ENCODE data around the gene KPNA3. TPM values are rescaled to one million over a fixed set of nuclear protein-coding genes. Genes with fewer than 3 reads are reported as not detected.
A peak's percentile ranks its signal among the peaks of the same experiment; 100 is the strongest.

KPNA3 gene
- total and polyA plus RNA-seq, 2 donors (not counting 1 experiment from before 2014, with no cell fraction given) = 37.0 to 68.3 TPM

DNA sequence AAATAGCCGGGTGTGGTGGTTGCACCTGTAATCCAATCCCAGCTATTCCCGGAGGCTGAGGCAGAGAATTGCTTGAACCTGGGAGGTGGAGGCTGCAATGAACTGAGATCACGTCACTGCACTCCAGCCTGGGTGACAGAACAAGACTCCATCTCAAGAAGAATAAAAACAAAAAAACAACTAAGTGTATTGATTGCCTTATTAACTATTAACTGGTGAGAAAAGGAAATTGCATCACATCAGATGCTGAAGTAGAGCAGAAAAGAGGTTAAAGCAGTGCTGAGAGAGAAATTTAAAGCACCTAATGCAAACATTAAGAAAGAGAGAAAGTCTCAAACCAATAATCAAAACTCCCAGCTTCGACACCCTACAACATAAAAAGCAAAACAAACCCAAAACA, 38.3 kb downstream of the KPNA3 start:
- H3K9me3 ChIP-seq (ENCODE audit: control insufficient read depth, insufficient read depth, low read depth, low read length) = no peaks in the 10 kb centered on the region
- peaks cover 59% of the 10 kb centered on the region for H3K79me2 ChIP-seq (ENCODE audit: control insufficient read depth, insufficient read depth, low read length)
- H2AFZ ChIP-seq (ENCODE audit: low read length) = no peak overlapping the region
- H3K27me3 ChIP-seq (ENCODE audit: control insufficient read depth, insufficient read depth, low read length) = no peaks in the 10 kb centered on the region
- no peak overlapping the region for H3K4me3 ChIP-seq (replicated peaks in 1 of 4; ENCODE audit: control extremely low read depth in 1 of 4, insufficient read depth in 1 of 4, low read depth in 3 of 4, low read length in 4 of 4)
- H3K9ac ChIP-seq (ENCODE audit: insufficient read depth, low read length) = no peak overlapping the region
- DNase-seq (ENCODE audit: low read depth in 2 of 2) = no peak
- H3K36me3 ChIP-seq (ENCODE audit: control insufficient read depth, insufficient read depth, low read length) = no peaks in the 10 kb centered on the region
- H3K27ac ChIP-seq (ENCODE audit: insufficient read depth, low read length) = no peak overlapping the region
- no peaks in the 10 kb centered on the region for H4K20me1 ChIP-seq (ENCODE audit: control insufficient read depth, extremely low read depth, insufficient read depth, low read length)
- peaks cover 2% of the 10 kb centered on the region for H3K4me1 ChIP-seq (ENCODE audit: control insufficient read depth, extremely low read depth, insufficient read depth, low read length)
- no peak overlapping the region for H3K4me2 ChIP-seq (ENCODE audit: extremely low read depth, insufficient read depth, low read length)
- TF ChIP-seq CTCF (conservative IDR thresholded peaks at IDR 0.05 in 1 of 2, IDR thresholded peaks at IDR 0.05 in 1 of 2; ENCODE audit: low read depth in 1 of 2, low read length in 2 of 2) = no peak
- no peak for TF ChIP-seq EZH2 (IDR thresholded peaks at IDR 0.05; ENCODE audit: low read length, missing control alignments)

- Histone ChIP-seq H3K79me2 (ENCODE audit: control insufficient read depth, insufficient read depth, low read length) (peaks cover 33% of the 10 kb centered on the region), H3K27ac (ENCODE audit: insufficient read depth, low read length) (no peak overlapping the region), H3K36me3 (ENCODE audit: control insufficient read depth, insufficient read depth, low read length) (no peaks in the 10 kb centered on the region), H3K9ac (ENCODE audit: insufficient read depth, low read length) (no peak overlapping the region), H3K4me3 (replicated peaks in 1 of 4; ENCODE audit: control extremely low read depth in 1 of 4, insufficient read depth in 1 of 4, low read depth in 3 of 4, low read length in 4 of 4) (no peak overlapping the region), H3K9me3 (ENCODE audit: control insufficient read depth, insufficient read depth, low read depth, low read length) (no peaks in the 10 kb centered on the region), H3K4me1 (ENCODE audit: control insufficient read depth, extremely low read depth, insufficient read depth, low read length) (peaks cover 2% of the 10 kb centered on the region), H2AFZ (ENCODE audit: low read length) (no peak overlapping the region), H3K27me3 (ENCODE audit: control insufficient read depth, insufficient read depth, low read length) (no peaks in the 10 kb centered on the region), H3K4me2 (ENCODE audit: extremely low read depth, insufficient read depth, low read length) (no peak overlapping the region), H4K20me1 (ENCODE audit: control insufficient read depth, extremely low read depth, insufficient read depth, low read length) (no peaks in the 10 kb centered on the region)
- peak; percentile 31 to 37 for DNase-seq (ENCODE audit: low read depth in 2 of 2)
- TF ChIP-seq EZH2 (IDR thresholded peaks at IDR 0.05; ENCODE audit: low read length, missing control alignments) (no peak), CTCF (conservative IDR thresholded peaks at IDR 0.05 in 1 of 2, IDR thresholded peaks at IDR 0.05 in 1 of 2; ENCODE audit: low read depth in 1 of 2, low read length in 2 of 2) (no peak)
Observed at GRCh38 chr13:49749848-49750247, 42.6 kb downstream of the KPNA3 start.

GRCh38 chr13:49746111-49746510, 46.4 kb downstream of the KPNA3 start:
- Histone ChIP-seq H3K4me2 (ENCODE audit: extremely low read depth, insufficient read depth, low read length) (no peak overlapping the region), H2AFZ (ENCODE audit: low read length) (no peak overlapping the region), H3K36me3 (ENCODE audit: control insufficient read depth, insufficient read depth, low read length) (no peaks in the 10 kb centered on the region), H3K4me1 (ENCODE audit: control insufficient read depth, extremely low read depth, insufficient read depth, low read length) (peaks cover 2% of the 10 kb centered on the region), H4K20me1 (ENCODE audit: control insufficient read depth, extremely low read depth, insufficient read depth, low read length) (no peaks in the 10 kb centered on the region), H3K79me2 (ENCODE audit: control insufficient read depth, insufficient read depth, low read length) (peaks cover 9% of the 10 kb centered on the region), H3K4me3 (replicated peaks in 1 of 4; ENCODE audit: control extremely low read depth in 1 of 4, insufficient read depth in 1 of 4, low read depth in 3 of 4, low read length in 4 of 4) (no peak overlapping the region), H3K27ac (ENCODE audit: insufficient read depth, low read length) (no peak overlapping the region), H3K9me3 (ENCODE audit: control insufficient read depth, insufficient read depth, low read depth, low read length) (no peaks in the 10 kb centered on the region), H3K27me3 (ENCODE audit: control insufficient read depth, insufficient read depth, low read length) (no peaks in the 10 kb centered on the region), H3K9ac (ENCODE audit: insufficient read depth, low read length) (no peak overlapping the region)
- DNase-seq (ENCODE audit: low read depth in 2 of 2) = no peak
- TF ChIP-seq EZH2 (IDR thresholded peaks at IDR 0.05; ENCODE audit: low read length, missing control alignments) (no peak), CTCF (conservative IDR thresholded peaks at IDR 0.05 in 1 of 2, IDR thresholded peaks at IDR 0.05 in 1 of 2; ENCODE audit: low read depth in 1 of 2, low read length in 2 of 2) (no peak)
